Loucy (cell line): Measurements from ENCODE around the gene WBP2.

Experiments used
- EZH2phosphoT487 ChIP-seq: fragments of 200-600 bp; IDR thresholded peaks from 2 replicates; pipeline ENCODE4 v1.6.1; 2018; ENCODE audit warnings: antibody characterized with exemption, mild to moderate bottlenecking, moderate library complexity, borderline replicate concordance
- TF ChIP-seq, protein P1 (sequence below): fragments of 200-600 bp; sonication (generic); conservative IDR thresholded peaks from 2 replicates; pipeline ENCODE4 v1.5.1; 2014; ENCODE audit warnings: mild to moderate bottlenecking, antibody characterized with exemption, low read length

DNA sequence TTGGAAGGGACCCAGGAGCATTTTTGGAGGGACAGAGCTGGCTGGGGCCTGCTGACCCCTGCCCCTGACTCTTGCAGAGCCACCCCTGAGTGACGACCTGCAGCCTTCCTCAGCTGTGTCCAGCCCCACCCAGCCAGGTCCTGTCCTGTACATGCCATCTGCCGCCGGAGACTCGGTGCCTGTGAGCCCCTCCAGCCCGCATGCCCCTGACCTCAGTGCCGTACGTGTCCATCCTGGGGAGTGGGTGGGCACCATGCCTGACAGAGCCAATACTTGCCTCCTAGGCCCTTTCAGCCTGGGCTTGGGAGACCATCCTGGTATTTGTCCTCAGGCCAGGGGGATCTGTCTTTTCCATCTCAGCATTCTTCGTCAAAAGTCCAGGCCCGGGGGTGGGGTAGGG is 38.4 kb downstream of the WBP2 start:
- TF ChIP-seq, protein P1, sequence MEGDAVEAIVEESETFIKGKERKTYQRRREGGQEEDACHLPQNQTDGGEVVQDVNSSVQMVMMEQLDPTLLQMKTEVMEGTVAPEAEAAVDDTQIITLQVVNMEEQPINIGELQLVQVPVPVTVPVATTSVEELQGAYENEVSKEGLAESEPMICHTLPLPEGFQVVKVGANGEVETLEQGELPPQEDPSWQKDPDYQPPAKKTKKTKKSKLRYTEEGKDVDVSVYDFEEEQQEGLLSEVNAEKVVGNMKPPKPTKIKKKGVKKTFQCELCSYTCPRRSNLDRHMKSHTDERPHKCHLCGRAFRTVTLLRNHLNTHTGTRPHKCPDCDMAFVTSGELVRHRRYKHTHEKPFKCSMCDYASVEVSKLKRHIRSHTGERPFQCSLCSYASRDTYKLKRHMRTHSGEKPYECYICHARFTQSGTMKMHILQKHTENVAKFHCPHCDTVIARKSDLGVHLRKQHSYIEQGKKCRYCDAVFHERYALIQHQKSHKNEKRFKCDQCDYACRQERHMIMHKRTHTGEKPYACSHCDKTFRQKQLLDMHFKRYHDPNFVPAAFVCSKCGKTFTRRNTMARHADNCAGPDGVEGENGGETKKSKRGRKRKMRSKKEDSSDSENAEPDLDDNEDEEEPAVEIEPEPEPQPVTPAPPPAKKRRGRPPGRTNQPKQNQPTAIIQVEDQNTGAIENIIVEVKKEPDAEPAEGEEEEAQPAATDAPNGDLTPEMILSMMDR, result no peak
- no peak for TF ChIP-seq EZH2phosphoT487
